Effector CD8-positive, alpha-beta T cell (primary cell): ENCODE data around the gene FLAD1.

Experiments used
- DNase-seq: peaks from one replicate; lab custom pipeline; 2025; lab: John Stamatoyannopoulos, UW

Gene FLAD1

DNA sequence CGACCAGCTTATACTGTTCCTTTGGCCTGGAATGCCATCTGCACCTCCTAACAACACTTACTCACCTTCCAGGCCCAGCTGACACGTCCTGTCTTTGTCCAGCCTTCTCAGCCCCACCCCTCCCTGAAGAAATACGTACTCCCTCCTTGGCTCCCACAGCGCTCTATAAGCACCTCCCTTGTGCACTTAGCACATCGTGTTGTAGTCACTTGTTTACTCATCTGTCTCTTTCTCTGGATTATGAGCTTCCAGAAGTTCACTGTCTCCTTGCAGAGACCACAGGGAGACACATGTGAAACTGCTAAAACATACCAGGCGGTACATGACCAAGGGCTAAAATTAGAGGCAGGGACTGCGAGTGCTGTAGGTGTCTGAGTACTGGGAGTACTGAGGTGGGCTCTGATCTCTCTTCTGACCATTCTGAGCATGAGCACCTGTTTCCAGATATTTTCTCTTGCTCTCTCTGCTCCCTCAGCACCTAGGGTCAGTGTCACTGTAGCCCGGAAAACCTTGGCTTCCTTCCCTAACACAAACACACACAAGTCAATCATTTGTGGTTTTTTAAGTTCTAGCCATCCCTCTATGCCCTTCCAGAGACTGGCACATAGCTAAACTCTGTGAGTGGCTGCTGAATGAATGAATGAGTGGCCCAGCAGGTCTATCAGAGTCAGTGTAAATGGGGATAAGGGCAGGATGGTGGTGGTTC lies 55.6 kb downstream of the FLAD1 start:
- DNase-seq = no peak

DNA sequence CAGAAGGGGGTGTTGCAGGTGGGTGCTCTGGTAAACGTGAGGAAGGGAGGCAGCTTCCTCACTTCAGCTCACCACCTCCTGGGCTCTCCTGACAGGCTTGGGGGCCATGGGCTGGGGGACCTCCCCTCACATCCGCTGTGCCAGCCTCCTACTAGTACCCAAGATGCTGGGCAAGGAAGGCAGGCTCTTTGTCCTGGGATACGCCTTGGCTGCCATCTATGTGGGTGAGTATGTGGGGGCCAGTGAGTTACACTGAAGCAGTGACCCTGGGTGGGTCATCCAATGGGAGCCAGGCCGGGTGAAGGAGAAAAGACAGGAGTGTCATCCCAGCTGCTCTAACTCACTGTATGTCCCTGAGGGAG lies 56.1 kb downstream of the FLAD1 start:
- no peak for DNase-seq

DNA sequence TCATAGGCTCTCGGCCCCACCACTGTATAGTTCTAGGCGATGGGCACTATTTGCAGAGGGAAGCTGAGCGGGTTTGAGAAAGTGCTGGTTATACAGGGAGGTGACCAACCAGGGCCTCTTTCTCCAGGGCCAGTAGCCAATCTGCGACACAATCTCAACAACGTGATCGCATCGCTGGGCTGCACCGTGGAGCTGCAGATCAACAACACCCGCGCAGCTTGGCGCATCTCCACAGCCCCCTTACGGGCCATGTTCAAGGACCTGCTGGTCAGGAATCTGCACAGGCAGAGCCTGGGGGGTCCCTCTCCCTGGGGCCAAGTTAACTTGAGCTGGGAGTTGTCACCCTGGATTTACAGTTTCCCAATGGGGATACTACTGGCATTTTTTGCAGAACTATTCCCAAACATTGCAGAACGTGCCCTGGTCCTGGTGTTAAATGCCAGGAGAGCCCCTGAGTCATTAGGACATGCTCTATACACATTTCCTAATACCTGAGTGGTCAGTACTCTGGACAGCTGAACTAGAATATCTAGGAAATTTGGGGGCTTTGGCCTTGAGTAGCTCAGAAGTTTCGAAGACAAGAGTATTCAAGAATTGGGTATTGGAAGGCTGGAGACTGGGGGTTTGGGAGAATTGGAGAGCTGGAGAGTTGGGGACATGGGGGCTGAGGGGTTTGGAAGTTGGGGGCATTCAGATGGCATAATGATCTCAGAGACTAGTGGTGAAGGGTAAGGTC lies 57.4 kb downstream of the FLAD1 start:
- no peak for DNase-seq
